ENCODE results near the gene SLIT3. TPM values are rescaled to one million over a fixed set of nuclear protein-coding genes. Genes with fewer than 3 reads are reported as not detected.

The SLIT3 gene
- total RNA-seq, 2 experiments from 2014 or later: not detected

GRCh38 chr5:168779333-168779732 lies 521.6 kb downstream of the SLIT3 start:
- H3K4me1 Mint-ChIP-seq (ENCODE audit: low read depth): no peaks in the 10 kb centered on the region
- CTCF ChIA-PET: no interaction called here
- no peak for TF ChIP-seq CTCF (IDR thresholded peaks at IDR 0.05)
- peaks cover 5% of the 10 kb centered on the region for H3K27me3 Mint-ChIP-seq
- DNase-seq (no peak), ATAC-seq (ENCODE audit: poor library complexity) (no peak)
- Histone ChIP-seq H3K36me3 (ENCODE audit: insufficient read depth, low read length) (no peaks in the 10 kb centered on the region), H3K4me3 (ENCODE audit: low read length) (no peak overlapping the region), H3K9me3 (ENCODE audit: control insufficient read depth in 1 of 2, insufficient read depth in 1 of 2, low read length in 2 of 2) (peaks cover 0 to 5% of the 10 kb centered on the region in 2 experiments), H3K27me3 (ENCODE audit: control insufficient read depth in 1 of 2, insufficient read depth in 2 of 2, low read length in 2 of 2) (peaks cover 0 to 4% of the 10 kb centered on the region in 2 experiments), H3K4me1 (ENCODE audit: insufficient read depth, low read length) (no peaks in the 10 kb centered on the region), H3K27ac (ENCODE audit: low read depth in 1 of 2, low read length in 2 of 2) (no peak overlapping the region)
- H3K4me3 Mint-ChIP-seq: no peak overlapping the region
- intact Hi-C loops (cut with DNase I, micrococcal nuclease): no loop called here
- no peaks in the 10 kb centered on the region for H3K36me3 Mint-ChIP-seq (ENCODE audit: low read depth)
- H3K9me3 Mint-ChIP-seq: no peaks in the 10 kb centered on the region
- POLR2A ChIA-PET: no interaction called here
- no peak overlapping the region for H3K27ac Mint-ChIP-seq

- Mint-ChIP-seq H3K4me3 (no peak overlapping the region), H3K36me3 (ENCODE audit: low read depth) (no peaks in the 10 kb centered on the region), H3K27ac (no peak overlapping the region), H3K4me1 (ENCODE audit: low read depth) (no peaks in the 10 kb centered on the region), H3K27me3 (peaks cover 5% of the 10 kb centered on the region), H3K9me3 (no peaks in the 10 kb centered on the region)
- H3K27me3 ChIP-seq (ENCODE audit: control insufficient read depth in 1 of 2, insufficient read depth in 2 of 2, low read length in 2 of 2): peaks cover 0 to 4% of the 10 kb centered on the region in 2 experiments
- no peak for TF ChIP-seq CTCF (IDR thresholded peaks at IDR 0.05)
- DNase-seq (no peak), ATAC-seq (ENCODE audit: poor library complexity) (no peak)
- H3K4me3 ChIP-seq (ENCODE audit: low read length): no peak overlapping the region
- CTCF ChIA-PET: no interaction called here
- H3K9me3 ChIP-seq (ENCODE audit: control insufficient read depth in 1 of 2, insufficient read depth in 1 of 2, low read length in 2 of 2): peaks cover 0 to 5% of the 10 kb centered on the region in 2 experiments
- intact Hi-C loops (cut with DNase I, micrococcal nuclease): no loop called here
- POLR2A ChIA-PET: no interaction called here
- no peaks in the 10 kb centered on the region for H3K36me3 ChIP-seq (ENCODE audit: insufficient read depth, low read length)
- H3K4me1 ChIP-seq (ENCODE audit: insufficient read depth, low read length): no peaks in the 10 kb centered on the region
- H3K27ac ChIP-seq (ENCODE audit: low read depth in 1 of 2, low read length in 2 of 2): no peak overlapping the region
These were observed 522.4 kb downstream of the SLIT3 start for GRCh38 chr5:168778536-168778935.

GRCh38 chr5:168777651-168778050 lies 523.3 kb downstream of the SLIT3 start:
- ChIA-PET CTCF (no interaction called here), POLR2A (no interaction called here)
- H3K4me1 Mint-ChIP-seq (ENCODE audit: low read depth): no peaks in the 10 kb centered on the region
- no peak for TF ChIP-seq CTCF (IDR thresholded peaks at IDR 0.05)
- intact Hi-C loops (cut with DNase I, micrococcal nuclease): no loop called here
- H3K27ac Mint-ChIP-seq: no peak overlapping the region
- H3K4me3 ChIP-seq (ENCODE audit: low read length): no peak overlapping the region
- ATAC-seq (ENCODE audit: poor library complexity) (no peak), DNase-seq (no peak)
- no peaks in the 10 kb centered on the region for H3K36me3 ChIP-seq (ENCODE audit: insufficient read depth, low read length)
- H3K9me3 Mint-ChIP-seq: no peaks in the 10 kb centered on the region
- peaks cover 0 to 9% of the 10 kb centered on the region in 2 experiments for H3K9me3 ChIP-seq (ENCODE audit: control insufficient read depth in 1 of 2, insufficient read depth in 1 of 2, low read length in 2 of 2)
- H3K4me1 ChIP-seq (ENCODE audit: insufficient read depth, low read length): no peaks in the 10 kb centered on the region
- peaks cover 0 to 4% of the 10 kb centered on the region in 2 experiments for H3K27me3 ChIP-seq (ENCODE audit: control insufficient read depth in 1 of 2, insufficient read depth in 2 of 2, low read length in 2 of 2)
- peaks cover 5% of the 10 kb centered on the region for H3K27me3 Mint-ChIP-seq
- no peak overlapping the region for H3K4me3 Mint-ChIP-seq
- no peaks in the 10 kb centered on the region for H3K36me3 Mint-ChIP-seq (ENCODE audit: low read depth)
- no peak overlapping the region for H3K27ac ChIP-seq (ENCODE audit: low read depth in 1 of 2, low read length in 2 of 2)
